ENCODE measurements around the gene KCNQ1. TPM values are rescaled to one million over a fixed set of nuclear protein-coding genes. Genes with fewer than 3 reads are reported as not detected.

The KCNQ1 gene
- total RNA-seq, 1 experiment from 2014 or later, result not detected

DNA sequence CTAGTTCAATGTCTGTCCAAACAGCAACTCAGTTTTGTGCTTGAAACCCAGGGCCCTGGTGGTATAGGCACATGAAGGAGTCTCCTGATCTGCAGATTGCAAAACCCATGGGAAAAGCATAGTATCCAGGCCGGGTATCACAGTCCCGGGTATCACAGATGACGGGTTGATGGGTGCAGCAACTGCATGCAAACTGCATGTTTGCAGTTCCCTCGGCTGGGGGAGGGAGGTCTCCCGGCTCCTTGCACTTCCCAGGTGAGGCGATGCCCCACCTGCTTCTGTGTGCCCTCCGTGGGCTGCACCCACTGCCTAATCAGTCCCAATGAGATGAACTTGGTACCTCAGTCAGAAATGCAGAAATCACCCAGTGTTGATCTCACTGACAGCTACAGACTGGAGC is 53.9 kb downstream of the KCNQ1 start:
- CTCF ChIA-PET, result interaction anchor here (0.6 to 0.9 kb wide), 2 partner anchors 32 to 79 kb away, joined by 3 to 5 read pairs; no protein-coding TSS in a partner anchor
- intact Hi-C loops (cut with micrococcal nuclease), result no loop called here
- no TSS peak for BruUV-seq (replicated peaks)
- Mint-ChIP-seq H3K27me3 (ENCODE audit: insufficient read depth, unreplicated experiment) (peaks cover 64% of the 10 kb centered on the region), H3K4me3 (ENCODE audit: unreplicated experiment) (no peak overlapping the region), H3K4me1 (ENCODE audit: insufficient read depth, unreplicated experiment) (no peaks in the 10 kb centered on the region), H3K36me3 (ENCODE audit: insufficient read depth, unreplicated experiment) (no peaks in the 10 kb centered on the region), H3K9me3 (ENCODE audit: unreplicated experiment) (peaks cover 29% of the 10 kb centered on the region), H3K27ac (ENCODE audit: low read depth, unreplicated experiment) (no peak overlapping the region)
- no peak for TF ChIP-seq CTCF (IDR thresholded peaks at IDR 0.05; ENCODE audit: unreplicated experiment)
- DNase-seq (ENCODE audit: unreplicated experiment), result no peak
- POLR2A ChIA-PET, result interaction anchor here (0.5 kb wide), 1 partner anchor 145 kb away, joined by 3 read pairs; no protein-coding TSS in a partner anchor

DNA sequence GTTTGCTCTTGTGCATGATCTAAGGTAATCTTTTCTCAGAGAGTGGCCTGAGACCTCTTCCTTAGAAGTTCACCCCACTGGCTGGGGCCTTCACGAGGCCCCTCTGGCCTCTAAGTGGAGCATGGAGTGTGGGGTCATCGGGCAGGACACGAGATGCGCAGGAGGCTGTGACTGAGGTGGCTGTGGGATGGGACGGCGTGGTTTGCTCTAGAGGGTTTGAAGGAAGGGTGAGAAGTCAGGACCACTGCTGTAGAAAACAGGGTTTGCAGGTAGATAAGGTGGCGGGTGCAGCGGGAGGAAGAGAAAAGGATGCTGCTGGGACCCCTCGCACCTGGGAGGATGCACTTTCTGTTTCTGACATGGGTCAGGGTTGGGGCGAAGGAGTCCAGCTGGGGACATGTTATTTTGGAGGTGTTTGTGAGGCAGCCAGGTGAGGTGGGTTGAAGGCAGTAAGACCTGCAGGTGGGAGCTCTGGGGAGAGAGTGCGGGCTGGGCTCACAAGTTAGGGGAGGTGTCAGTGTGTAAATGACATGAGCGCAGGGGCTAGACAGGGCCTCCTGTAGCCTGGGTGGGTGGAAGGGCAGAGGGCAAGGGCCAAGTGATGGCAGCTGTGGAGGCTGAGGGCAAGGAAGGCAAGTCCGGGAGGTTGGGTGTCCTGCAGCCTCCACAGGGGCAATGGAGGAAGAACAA is 62.5 kb downstream of the KCNQ1 start:
- no TSS peak for BruUV-seq (replicated peaks)
- Mint-ChIP-seq H3K9me3 (ENCODE audit: unreplicated experiment) (no peaks in the 10 kb centered on the region), H3K27me3 (ENCODE audit: insufficient read depth, unreplicated experiment) (peaks cover 44% of the 10 kb centered on the region), H3K27ac (ENCODE audit: low read depth, unreplicated experiment) (no peak overlapping the region), H3K4me1 (ENCODE audit: insufficient read depth, unreplicated experiment) (no peaks in the 10 kb centered on the region), H3K4me3 (ENCODE audit: unreplicated experiment) (no peak overlapping the region), H3K36me3 (ENCODE audit: insufficient read depth, unreplicated experiment) (no peaks in the 10 kb centered on the region)
- no peak for DNase-seq (ENCODE audit: unreplicated experiment)
- no peak for TF ChIP-seq CTCF (IDR thresholded peaks at IDR 0.05; ENCODE audit: unreplicated experiment)
- intact Hi-C loops (cut with micrococcal nuclease), result no loop called here
- ChIA-PET CTCF (interaction anchor here (0.7 to 1.1 kb wide), 2 partner anchors 202 to 218 kb away, joined by 3 read pairs; no protein-coding TSS in a partner anchor), POLR2A (no interaction called here)

- DNase-seq (ENCODE audit: unreplicated experiment), result no peak
- H3K9me3 Mint-ChIP-seq (ENCODE audit: unreplicated experiment), result no peaks in the 10 kb centered on the region
- H3K27ac Mint-ChIP-seq (ENCODE audit: low read depth, unreplicated experiment), result no peak overlapping the region
- no TSS peak for BruUV-seq (replicated peaks)
- H3K27me3 Mint-ChIP-seq (ENCODE audit: insufficient read depth, unreplicated experiment), result peaks cover 44% of the 10 kb centered on the region
- no peak for TF ChIP-seq CTCF (IDR thresholded peaks at IDR 0.05; ENCODE audit: unreplicated experiment)
- intact Hi-C loops (cut with micrococcal nuclease), result no loop called here
- ChIA-PET POLR2A (no interaction called here), CTCF (no interaction called here)
- no peaks in the 10 kb centered on the region for H3K36me3 Mint-ChIP-seq (ENCODE audit: insufficient read depth, unreplicated experiment)
- no peaks in the 10 kb centered on the region for H3K4me1 Mint-ChIP-seq (ENCODE audit: insufficient read depth, unreplicated experiment)
- no peak overlapping the region for H3K4me3 Mint-ChIP-seq (ENCODE audit: unreplicated experiment)
Measured at GRCh38 chr11:2507945-2508749, 63.3 kb downstream of the KCNQ1 start.

DNA sequence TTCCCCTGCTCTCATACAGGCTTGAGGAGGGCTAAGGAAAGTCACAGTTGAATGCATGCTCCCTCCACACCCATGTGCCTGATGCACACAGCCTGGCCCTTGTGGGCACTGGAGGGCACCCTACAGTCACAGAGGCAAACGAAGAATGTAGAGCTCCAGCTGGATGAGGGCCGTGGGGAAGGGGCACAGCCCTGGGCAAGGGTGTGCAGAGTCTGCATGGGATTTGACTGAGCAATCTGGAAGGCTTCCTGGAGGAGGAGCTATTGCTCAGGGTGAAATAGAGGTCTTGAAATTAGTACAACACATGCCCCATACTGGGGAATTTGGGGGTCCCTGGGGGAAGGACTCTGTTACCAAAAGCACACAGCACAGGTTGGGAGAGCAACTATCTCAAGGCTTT is 64.0 kb downstream of the KCNQ1 start:
- Mint-ChIP-seq H3K9me3 (ENCODE audit: unreplicated experiment) (no peaks in the 10 kb centered on the region), H3K4me3 (ENCODE audit: unreplicated experiment) (no peak overlapping the region), H3K36me3 (ENCODE audit: insufficient read depth, unreplicated experiment) (no peaks in the 10 kb centered on the region), H3K27me3 (ENCODE audit: insufficient read depth, unreplicated experiment) (peaks cover 44% of the 10 kb centered on the region), H3K4me1 (ENCODE audit: insufficient read depth, unreplicated experiment) (no peaks in the 10 kb centered on the region), H3K27ac (ENCODE audit: low read depth, unreplicated experiment) (no peak overlapping the region)
- POLR2A ChIA-PET, result no interaction called here
- intact Hi-C loops (cut with micrococcal nuclease), result no loop called here
- TF ChIP-seq CTCF (IDR thresholded peaks at IDR 0.05; ENCODE audit: unreplicated experiment), result no peak
- no TSS peak for BruUV-seq (replicated peaks)
- CTCF ChIA-PET, result no interaction called here
- no peak for DNase-seq (ENCODE audit: unreplicated experiment)

Data from MCF 10A (cell line).